BE2C (cell line): Measurements from ENCODE around the gene JPH4.

ENCODE experiments used
- DNase-seq: peaks from one replicate; pipeline ENCODE4 v3.0.0-alpha.2; 2020
- H3K27me3 ChIP-seq: fragments of 250-450 bp; sonication (Bioruptor Pico); 2 replicates; pipeline ENCODE4 v1.5.1; 2020; ENCODE audit warnings: mild to moderate bottlenecking
- H3K36me3 ChIP-seq: fragments of 250-450 bp; sonication (Bioruptor Pico); 2 replicates; pipeline ENCODE4 v1.5.1; 2020; ENCODE audit warnings: mild to moderate bottlenecking
- H3K4me1 ChIP-seq: fragments of 250-450 bp; sonication (Bioruptor Pico); 2 replicates; pipeline ENCODE4 v1.5.1; 2020
- H3K4me3 ChIP-seq: 2 replicates; pipeline ENCODE4 v1.5.1; 2011; ENCODE audit warnings: low read depth, low read length
- H3K9me3 ChIP-seq: fragments of 250-450 bp; sonication (Bioruptor Pico); 2 replicates; pipeline ENCODE4 v1.5.1; 2020
- TF ChIP-seq, protein P1 (sequence below): IDR thresholded peaks from 2 replicates; pipeline ENCODE4 v1.5.1; 2012; ENCODE audit warnings: mild to moderate bottlenecking, low read depth, low read length

Gene JPH4

DNA sequence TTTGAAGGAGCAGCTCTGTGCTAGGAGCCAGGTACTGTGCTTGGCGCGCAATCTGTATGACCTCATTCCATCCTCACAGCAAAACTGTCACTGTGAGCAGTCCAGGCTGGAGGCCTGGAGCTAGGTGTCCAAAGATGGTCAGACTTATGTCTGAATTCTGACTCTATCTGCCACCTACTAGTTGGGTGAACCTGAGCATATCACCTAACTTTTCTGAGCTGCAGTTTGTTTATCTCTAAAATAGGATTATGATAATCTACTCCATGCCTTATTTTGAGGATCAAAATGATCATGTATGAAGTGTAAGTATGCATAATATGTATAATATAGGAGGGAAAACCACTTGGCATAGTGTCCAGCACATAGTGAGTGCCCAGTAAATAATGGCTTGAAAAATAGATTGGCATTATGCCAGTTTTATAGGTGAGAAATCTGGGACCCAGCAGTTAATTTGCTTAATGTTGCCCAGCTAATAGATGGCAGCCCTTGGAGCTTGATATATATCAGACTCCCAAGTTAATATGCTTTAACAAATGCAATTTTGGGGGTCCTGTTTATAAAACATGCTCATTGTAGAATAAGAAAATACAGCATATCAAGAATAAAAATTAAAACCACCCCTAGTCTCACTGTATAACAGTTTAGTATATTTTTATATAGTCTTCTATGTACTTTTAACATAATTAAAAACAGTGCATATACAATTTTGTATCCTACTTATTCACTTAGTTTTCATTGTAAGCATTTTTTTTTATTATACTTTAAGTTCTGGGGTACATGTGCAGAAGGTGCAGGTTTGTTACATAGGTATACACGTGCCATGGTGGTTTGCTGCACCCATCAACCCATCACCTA is 4.5 kb upstream of the JPH4 start:
- no peak overlapping the region for H3K4me3 ChIP-seq
- H3K9me3 ChIP-seq = no peaks in the 10 kb centered on the region
- no peak for DNase-seq
- no peaks in the 10 kb centered on the region for H3K36me3 ChIP-seq
- TF ChIP-seq, protein P1, sequence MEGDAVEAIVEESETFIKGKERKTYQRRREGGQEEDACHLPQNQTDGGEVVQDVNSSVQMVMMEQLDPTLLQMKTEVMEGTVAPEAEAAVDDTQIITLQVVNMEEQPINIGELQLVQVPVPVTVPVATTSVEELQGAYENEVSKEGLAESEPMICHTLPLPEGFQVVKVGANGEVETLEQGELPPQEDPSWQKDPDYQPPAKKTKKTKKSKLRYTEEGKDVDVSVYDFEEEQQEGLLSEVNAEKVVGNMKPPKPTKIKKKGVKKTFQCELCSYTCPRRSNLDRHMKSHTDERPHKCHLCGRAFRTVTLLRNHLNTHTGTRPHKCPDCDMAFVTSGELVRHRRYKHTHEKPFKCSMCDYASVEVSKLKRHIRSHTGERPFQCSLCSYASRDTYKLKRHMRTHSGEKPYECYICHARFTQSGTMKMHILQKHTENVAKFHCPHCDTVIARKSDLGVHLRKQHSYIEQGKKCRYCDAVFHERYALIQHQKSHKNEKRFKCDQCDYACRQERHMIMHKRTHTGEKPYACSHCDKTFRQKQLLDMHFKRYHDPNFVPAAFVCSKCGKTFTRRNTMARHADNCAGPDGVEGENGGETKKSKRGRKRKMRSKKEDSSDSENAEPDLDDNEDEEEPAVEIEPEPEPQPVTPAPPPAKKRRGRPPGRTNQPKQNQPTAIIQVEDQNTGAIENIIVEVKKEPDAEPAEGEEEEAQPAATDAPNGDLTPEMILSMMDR = no peak
- H3K27me3 ChIP-seq = no peaks in the 10 kb centered on the region
- peaks cover 5% of the 10 kb centered on the region; the same call in 1 of the 2 replicates for H3K4me1 ChIP-seq

GRCh38 chr14:23580948-23581281 is 2.3 kb upstream of the JPH4 start:
- Histone ChIP-seq H3K4me1 (peaks cover 5% of the 10 kb centered on the region; the same call in 1 of the 2 replicates), H3K9me3 (no peaks in the 10 kb centered on the region), H3K27me3 (peaks cover 3% of the 10 kb centered on the region; the same call in 1 of the 2 replicates), H3K36me3 (no peaks in the 10 kb centered on the region), H3K4me3 (no peak overlapping the region)
- no peak for DNase-seq
- TF ChIP-seq, protein P1 = no peak

GRCh38 chr14:23580152-23580926 is 1.7 kb upstream of the JPH4 start:
- Histone ChIP-seq H3K4me3 (no peak overlapping the region), H3K27me3 (peaks cover 3% of the 10 kb centered on the region; the same call in 1 of the 2 replicates), H3K4me1 (peaks cover 5% of the 10 kb centered on the region; the same call in 1 of the 2 replicates), H3K36me3 (no peaks in the 10 kb centered on the region), H3K9me3 (no peaks in the 10 kb centered on the region)
- DNase-seq = no peak
- TF ChIP-seq, protein P1 = no peak

DNA sequence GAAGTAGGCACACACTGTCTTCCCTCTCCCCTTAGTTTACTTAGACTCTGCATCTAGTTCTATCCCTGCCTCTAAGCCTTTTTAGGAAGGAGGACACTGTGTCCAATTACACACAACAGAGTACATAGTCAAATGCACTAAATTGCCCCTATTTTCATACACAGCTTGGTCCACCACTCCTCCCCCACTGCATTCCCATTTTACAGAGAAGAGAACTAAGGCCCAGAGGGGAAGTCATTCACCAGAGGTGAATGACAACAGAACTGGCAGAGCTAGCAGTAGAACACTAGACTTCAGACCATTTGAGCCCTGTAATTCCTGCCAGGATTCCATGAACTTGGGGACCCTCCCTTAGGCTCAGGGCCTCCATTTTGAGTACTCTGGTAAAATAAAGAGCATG is 1.1 kb upstream of the JPH4 start:
- H3K36me3 ChIP-seq = no peaks in the 10 kb centered on the region
- TF ChIP-seq, protein P1 = no peak
- H3K4me3 ChIP-seq = no peak overlapping the region
- H3K9me3 ChIP-seq = no peaks in the 10 kb centered on the region
- H3K4me1 ChIP-seq = peaks cover 5% of the 10 kb centered on the region; the same call in 1 of the 2 replicates
- H3K27me3 ChIP-seq = peaks cover 3% of the 10 kb centered on the region; the same call in 1 of the 2 replicates
- DNase-seq = no peak

DNA sequence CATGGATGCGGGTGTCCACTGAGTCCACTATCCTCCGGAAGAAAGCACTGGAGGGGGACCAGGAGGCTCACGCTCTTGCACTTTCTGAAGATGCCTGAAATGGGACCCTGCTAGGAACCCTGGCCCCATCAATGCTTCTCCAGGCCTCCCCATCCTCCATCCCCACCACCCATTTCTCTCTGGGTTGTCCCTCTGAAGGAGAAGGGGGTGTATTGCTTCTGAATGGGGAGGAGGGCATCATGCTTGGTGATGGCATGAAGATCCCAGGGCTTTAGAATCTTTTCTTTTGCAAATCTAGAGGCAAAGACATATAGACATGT is 681 bp upstream of the JPH4 start:
- no peak for DNase-seq
- peaks cover 5% of the 10 kb centered on the region; the same call in 1 of the 2 replicates for H3K4me1 ChIP-seq
- no peak overlapping the region for H3K4me3 ChIP-seq
- no peaks in the 10 kb centered on the region for H3K36me3 ChIP-seq
- TF ChIP-seq, protein P1 = no peak
- H3K27me3 ChIP-seq = peaks cover 3% of the 10 kb centered on the region; the same call in 1 of the 2 replicates
- no peaks in the 10 kb centered on the region for H3K9me3 ChIP-seq
